Thymus (tissue), 11 donors: ENCODE results near the gene PEX12. TPM values are rescaled to one million over a fixed set of nuclear protein-coding genes. Genes with fewer than 3 reads are reported as not detected.
"Not testable (repeated sequence)": the region's sequence is repeated elsewhere in the genome, so short reads cannot be mapped to it uniquely, and the experiment has no call there.

Source experiments
- DNase-seq, 9 donors: peaks; one replicate each; pipeline ENCODE4 v3.0.0-alpha.2; 2013; ENCODE audit warnings: low spot score in 9 of 9, low read depth in 6 of 9, missing footprints in 1 of 9
- H3K27ac ChIP-seq, 2 donors: one replicate each; pipeline ENCODE4 v1.5.1; 2013; ENCODE audit warnings: control low read depth in 1 of 2, low read depth in 1 of 2, low read length in 1 of 2, mild to moderate bottlenecking in 1 of 2, moderate library complexity in 1 of 2
- H3K27me3 ChIP-seq, 2 donors: one replicate each; pipeline ENCODE4 v1.5.1; 2013; ENCODE audit warnings: low read length in 1 of 2; ENCODE audit not compliant: control insufficient read depth in 2 of 2, insufficient read depth in 1 of 2
- H3K36me3 ChIP-seq, 2 donors: one replicate each; pipeline ENCODE4 v1.5.1; 2013; ENCODE audit warnings: low read length in 1 of 2, mild to moderate bottlenecking in 1 of 2, moderate library complexity in 1 of 2; ENCODE audit not compliant: control insufficient read depth in 2 of 2, insufficient read depth in 2 of 2
- H3K4me1 ChIP-seq, 2 donors: one replicate each; pipeline ENCODE4 v1.5.1; 2013; ENCODE audit warnings: low read length in 2 of 2; ENCODE audit not compliant: control insufficient read depth in 2 of 2, insufficient read depth in 2 of 2
- H3K4me3 ChIP-seq, 2 donors: one replicate each; pipeline ENCODE4 v1.5.1; 2013; ENCODE audit warnings: low read length in 2 of 2, control low read depth in 1 of 2, mild to moderate bottlenecking in 1 of 2
- H3K9me3 ChIP-seq, 2 donors: one replicate each; pipeline ENCODE4 v1.5.1; 2013; ENCODE audit warnings: low read length in 1 of 2, mild to moderate bottlenecking in 1 of 2; ENCODE audit not compliant: control insufficient read depth in 2 of 2, insufficient read depth in 1 of 2
- WGBS: extraction: QIAGEN DNeasy Blood & Tissue Kit; methylation state at CpG from one replicate; pipeline ENCODE4 v1.1.7; 2013; 5-methylcytosine and 5-hydroxymethylcytosine counted together
- polyA plus RNA-seq: library from polyadenylated mRNA; stranded (reverse); fragments of 200-250 nt; gene quantifications from one replicate; pipeline ENCODE4 v1.2.3, GENCODE V29; 2013
- total RNA-seq: library from RNA; stranded (reverse); fragments of 120-200 nt; gene quantifications from one replicate; pipeline ENCODE4 v1.2.4, GENCODE V29; 2013
- donor health status: healthy.

The PEX12 gene
- total and polyA plus RNA-seq, 2 donors, result 4.8 to 5.0 TPM

- not testable (repeated sequence) for H3K36me3 ChIP-seq, H3K9me3 ChIP-seq, H3K27ac ChIP-seq, H3K27me3 ChIP-seq, DNase-seq, H3K4me3 ChIP-seq, H3K4me1 ChIP-seq
- 95% methylated on average over 16 of the region's 16 CpGs for WGBS
These were observed 15.2 kb downstream of the PEX12 start for GRCh38 chr17:35563181-35563580.

GRCh38 chr17:35560703-35561102 lies 17.7 kb downstream of the PEX12 start, which contains the start of gene SLFN14:
SLFN14 (minus strand) TSS chr17:35560819; CDS start chr17:35558062, 2,757 bp downstream.
- no peaks in the 10 kb centered on the region for H3K9me3 ChIP-seq
- no peak within 1 kb of the TSS for H3K27ac ChIP-seq
- H3K4me3 ChIP-seq, result no peak within 1 kb of the TSS
- DNase-seq, result no peak
- 24% methylated on average over 3 of the region's 3 CpGs for WGBS
- H3K4me1 ChIP-seq, result no peaks in the 10 kb centered on the region
- no peaks in the 10 kb centered on the region for H3K36me3 ChIP-seq
- no peaks in the 10 kb centered on the region for H3K27me3 ChIP-seq

- DNase-seq, result no peak
- no peak overlapping the region for H3K4me3 ChIP-seq
- no peak overlapping the region for H3K27ac ChIP-seq
- WGBS, result 60% methylated on average over 2 of the region's 2 CpGs
- H3K36me3 ChIP-seq, result no peaks in the 10 kb centered on the region
- no peaks in the 10 kb centered on the region for H3K9me3 ChIP-seq
- no peaks in the 10 kb centered on the region for H3K4me1 ChIP-seq
- H3K27me3 ChIP-seq, result no peaks in the 10 kb centered on the region
These were observed 18.7 kb downstream of the PEX12 start for GRCh38 chr17:35559495-35560210.

GRCh38 chr17:35557353-35557752 lies 21.0 kb downstream of the PEX12 start:
- no peaks in the 10 kb centered on the region for H3K36me3 ChIP-seq
- H3K27me3 ChIP-seq, result no peaks in the 10 kb centered on the region
- WGBS, result 92% methylated on average over 3 of the region's 3 CpGs
- no peaks in the 10 kb centered on the region for H3K4me1 ChIP-seq
- H3K27ac ChIP-seq, result no peak overlapping the region
- no peaks in the 10 kb centered on the region for H3K9me3 ChIP-seq
- no peak overlapping the region for H3K4me3 ChIP-seq
- DNase-seq, result no peak

GRCh38 chr17:35555691-35556090 lies 22.7 kb downstream of the PEX12 start:
- WGBS, result 97% methylated on average over 5 of the region's 5 CpGs
- Histone ChIP-seq H3K4me3 (no peak overlapping the region), H3K9me3 (no peaks in the 10 kb centered on the region), H3K36me3 (no peaks in the 10 kb centered on the region), H3K27ac (no peak overlapping the region), H3K27me3 (no peaks in the 10 kb centered on the region), H3K4me1 (no peaks in the 10 kb centered on the region)
- no peak for DNase-seq

GRCh38 chr17:35554668-35555067 lies 23.7 kb downstream of the PEX12 start:
- Histone ChIP-seq H3K27me3 (no peaks in the 10 kb centered on the region), H3K9me3 (no peaks in the 10 kb centered on the region), H3K4me1 (no peaks in the 10 kb centered on the region), H3K36me3 (no peaks in the 10 kb centered on the region), H3K27ac (no peak overlapping the region), H3K4me3 (no peak overlapping the region)
- 93% methylated on average over 5 of the region's 5 CpGs for WGBS
- no peak for DNase-seq

GRCh38 chr17:35553310-35553709 lies 25.1 kb downstream of the PEX12 start:
- H3K36me3 ChIP-seq, result no peaks in the 10 kb centered on the region
- 91% methylated on average over 4 of the region's 4 CpGs for WGBS
- no peaks in the 10 kb centered on the region for H3K4me1 ChIP-seq
- no peaks in the 10 kb centered on the region for H3K27me3 ChIP-seq
- no peak overlapping the region for H3K4me3 ChIP-seq
- H3K27ac ChIP-seq, result no peak overlapping the region
- DNase-seq, result no peak
- no peaks in the 10 kb centered on the region for H3K9me3 ChIP-seq

GRCh38 chr17:35548978-35549377 lies 29.4 kb downstream of the PEX12 start:
- no peaks in the 10 kb centered on the region for H3K9me3 ChIP-seq
- H3K36me3 ChIP-seq, result no peaks in the 10 kb centered on the region
- no peaks in the 10 kb centered on the region for H3K27me3 ChIP-seq
- no peak overlapping the region for H3K27ac ChIP-seq
- no peak for DNase-seq
- no peak overlapping the region for H3K4me3 ChIP-seq
- H3K4me1 ChIP-seq, result no peaks in the 10 kb centered on the region
- WGBS, result 92% methylated on average over 1 of the region's 1 CpG

GRCh38 chr17:35548208-35548810 lies 30.1 kb downstream of the PEX12 start:
- Histone ChIP-seq H3K4me3 (no peak overlapping the region), H3K36me3 (no peaks in the 10 kb centered on the region), H3K27ac (no peak overlapping the region), H3K4me1 (no peaks in the 10 kb centered on the region), H3K9me3 (no peaks in the 10 kb centered on the region), H3K27me3 (no peaks in the 10 kb centered on the region)
- WGBS, result 90% methylated on average over 8 of the region's 8 CpGs
- DNase-seq, result no peak
